NT2/D1 (cell line): ENCODE results near the gene SLC6A18.

Experiments
- SUZ12 ChIP-seq: IDR thresholded peaks from 2 replicates; pipeline ENCODE4 v1.6.1; 2011; ENCODE audit not compliant: insufficient read length, insufficient read depth; ENCODE audit errors: extremely low read depth
- YY1 ChIP-seq: IDR thresholded peaks from 2 replicates; pipeline ENCODE4 v1.6.1; 2011; ENCODE audit not compliant: insufficient read length, insufficient read depth
- ZNF274 ChIP-seq: IDR thresholded peaks from 2 replicates; pipeline ENCODE4 v1.6.1; 2011; ENCODE audit warnings: mild to moderate bottlenecking, low read depth, low read length

DNA sequence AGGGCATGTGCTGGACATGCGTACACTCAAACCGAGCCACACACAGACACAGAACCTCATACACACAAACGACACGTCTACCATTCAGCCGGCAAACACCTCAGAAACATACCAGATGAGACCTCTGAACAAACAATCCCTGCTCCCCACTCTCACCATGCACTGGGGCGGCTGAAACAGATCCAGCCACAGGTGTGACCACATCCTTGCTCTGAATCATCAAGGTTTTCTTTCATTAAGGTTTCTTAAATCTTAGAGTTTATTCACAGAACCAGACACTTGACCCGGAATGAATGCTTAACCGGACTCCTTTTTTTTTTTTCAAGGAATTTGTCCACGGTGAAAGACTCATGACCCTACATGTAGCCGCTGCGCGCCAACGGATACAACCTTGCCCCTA is 43.5 kb downstream of the SLC6A18 start:
- TF ChIP-seq YY1 (no peak), ZNF274 (no peak), SUZ12 (no peak)
